OCI-LY3 (cell line): Measurements from ENCODE around the gene ECSCR.

Experiments
- H2AFZ ChIP-seq: fragments of 200-600, 300-600 bp; shearing (Covaris generic); 2 replicates; pipeline ENCODE4 v1.6.0; 2014; ENCODE audit warnings: antibody characterized with exemption, low read depth, low read length
- H3K27ac ChIP-seq: fragments of 200-600, 300-600 bp; sonication (generic); 2 replicates; pipeline ENCODE4 v1.5.1; 2014; ENCODE audit warnings: mild to moderate bottlenecking, low read length, moderate library complexity, mixed read lengths
- H3K27me3 ChIP-seq: fragments of 200-600, 300-600 bp; sonication (generic); 2 replicates; pipeline ENCODE4 v1.6.1; 2014; ENCODE audit warnings: low read depth, low read length, mixed read lengths
- H3K36me3 ChIP-seq: fragments of 200-600, 300-600 bp; sonication (generic); replicated peaks from 2 replicates; pipeline ENCODE3; 2014; ENCODE audit warnings: low read depth, low read length, mixed read lengths
- H3K4me1 ChIP-seq: fragments of 300-600, 200-600 bp; sonication (generic); 2 replicates; pipeline ENCODE4 v1.6.1; 2014; ENCODE audit warnings: low read length, mixed read lengths
- H3K4me2 ChIP-seq: fragments of 200-600, 300-600 bp; sonication (generic); 2 replicates; pipeline ENCODE4 v1.6.1; 2014; ENCODE audit warnings: low read length, mixed read lengths
- H3K4me3 ChIP-seq: fragments of 300-600, 200-600 bp; sonication (generic); 2 replicates; pipeline ENCODE4 v1.5.1; 2014; ENCODE audit warnings: antibody characterized with exemption, mild to moderate bottlenecking, low read length, moderate library complexity
- H3K79me2 ChIP-seq: fragments of 300-600, 200-600 bp; shearing (Covaris generic); 2 replicates; pipeline ENCODE4 v1.6.1; 2014; ENCODE audit warnings: mild to moderate bottlenecking, low read length, mixed read lengths
- H3K9ac ChIP-seq: fragments of 300-600, 200-600 bp; shearing (Covaris generic); 2 replicates; pipeline ENCODE4 v1.6.0; 2014; ENCODE audit warnings: mild to moderate bottlenecking, low read length, moderate library complexity
- H3K9me3 ChIP-seq: fragments of 200-600, 300-600 bp; shearing (Covaris generic); 2 replicates; pipeline ENCODE4 v1.6.1; 2014; ENCODE audit warnings: low read length, mixed read lengths; ENCODE audit not compliant: insufficient read depth
- H4K20me1 ChIP-seq: fragments of 200-600, 300-600 bp; sonication (generic); 2 replicates; pipeline ENCODE4 v1.6.1; 2016; ENCODE audit warnings: low read length, mixed read lengths; ENCODE audit not compliant: insufficient read depth
- EZH2phosphoT487 ChIP-seq: fragments of 200-600 bp; shearing (Covaris generic); IDR thresholded peaks from 2 replicates; pipeline ENCODE4 v1.6.1; 2018; ENCODE audit warnings: antibody characterized with exemption, mixed run types, low read depth
- TF ChIP-seq, protein P1 (sequence below): fragments of 200-600, 300-600 bp; sonication (generic); IDR thresholded peaks from 2 replicates; pipeline ENCODE4 v1.5.1; 2014; ENCODE audit warnings: antibody characterized with exemption, low read length, low read depth

Gene ECSCR

DNA sequence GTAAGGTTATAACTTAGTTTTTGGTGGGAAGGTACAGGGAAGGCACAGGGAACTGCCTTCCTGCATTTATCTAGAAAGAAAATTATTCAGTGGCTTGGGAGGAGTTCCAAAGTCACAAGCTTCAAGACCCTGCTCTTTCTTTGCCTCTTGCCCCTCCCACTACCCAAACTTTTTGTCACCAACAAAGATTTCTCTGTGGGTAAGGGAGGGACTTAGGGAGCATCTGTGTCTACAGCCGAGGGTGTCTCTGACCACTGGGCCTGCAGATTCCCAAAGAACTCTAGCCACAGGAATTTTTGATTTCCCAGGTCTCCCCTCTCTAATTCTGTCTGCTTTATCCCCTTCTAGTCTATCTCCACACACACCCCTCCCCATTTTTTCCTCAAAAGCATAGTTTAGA, 2.1 kb downstream of the ECSCR start:
- H3K4me2 ChIP-seq = peak overlapping the region; percentile 67

DNA sequence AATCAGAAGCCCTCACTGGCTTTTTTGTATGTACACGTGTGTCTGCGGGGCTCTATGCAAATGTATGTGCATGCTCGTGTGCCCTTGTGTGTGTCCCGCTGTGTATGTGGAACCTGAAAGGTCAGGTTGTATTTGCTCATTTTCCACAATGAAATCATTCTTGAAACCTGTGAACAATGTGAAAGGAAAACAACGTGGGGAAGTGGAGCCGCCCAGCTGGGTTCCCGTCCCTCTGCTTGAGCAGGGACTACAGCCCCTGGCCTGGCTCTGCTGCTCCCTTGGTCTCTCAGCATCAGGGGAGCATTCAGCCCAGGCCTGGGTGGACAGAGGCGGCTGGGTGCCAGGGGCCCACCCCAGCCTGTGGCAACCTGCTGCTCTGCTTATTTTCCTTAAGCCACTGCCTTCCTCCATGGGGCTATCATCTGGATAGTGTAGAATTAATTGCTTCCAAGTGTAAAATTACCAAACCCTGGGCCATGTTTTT, 3.0 kb downstream of the ECSCR start:
- peak overlapping the region; percentile 88 for H2AFZ ChIP-seq
- TF ChIP-seq, protein P1, sequence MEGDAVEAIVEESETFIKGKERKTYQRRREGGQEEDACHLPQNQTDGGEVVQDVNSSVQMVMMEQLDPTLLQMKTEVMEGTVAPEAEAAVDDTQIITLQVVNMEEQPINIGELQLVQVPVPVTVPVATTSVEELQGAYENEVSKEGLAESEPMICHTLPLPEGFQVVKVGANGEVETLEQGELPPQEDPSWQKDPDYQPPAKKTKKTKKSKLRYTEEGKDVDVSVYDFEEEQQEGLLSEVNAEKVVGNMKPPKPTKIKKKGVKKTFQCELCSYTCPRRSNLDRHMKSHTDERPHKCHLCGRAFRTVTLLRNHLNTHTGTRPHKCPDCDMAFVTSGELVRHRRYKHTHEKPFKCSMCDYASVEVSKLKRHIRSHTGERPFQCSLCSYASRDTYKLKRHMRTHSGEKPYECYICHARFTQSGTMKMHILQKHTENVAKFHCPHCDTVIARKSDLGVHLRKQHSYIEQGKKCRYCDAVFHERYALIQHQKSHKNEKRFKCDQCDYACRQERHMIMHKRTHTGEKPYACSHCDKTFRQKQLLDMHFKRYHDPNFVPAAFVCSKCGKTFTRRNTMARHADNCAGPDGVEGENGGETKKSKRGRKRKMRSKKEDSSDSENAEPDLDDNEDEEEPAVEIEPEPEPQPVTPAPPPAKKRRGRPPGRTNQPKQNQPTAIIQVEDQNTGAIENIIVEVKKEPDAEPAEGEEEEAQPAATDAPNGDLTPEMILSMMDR = no peak
- H3K27ac ChIP-seq = peak overlapping the region; percentile 78
- no peaks in the 10 kb centered on the region for H3K79me2 ChIP-seq
- H3K27me3 ChIP-seq = no peaks in the 10 kb centered on the region
- peaks cover 47% of the 10 kb centered on the region for H3K4me1 ChIP-seq
- no peaks in the 10 kb centered on the region for H3K36me3 ChIP-seq
- no peaks in the 10 kb centered on the region for H4K20me1 ChIP-seq
- H3K4me3 ChIP-seq = peak overlapping the region; percentile 56
- no peaks in the 10 kb centered on the region for H3K9me3 ChIP-seq
- H3K4me2 ChIP-seq = peak overlapping the region; percentile 67
- H3K9ac ChIP-seq = peak overlapping the region; percentile 62; the same call in 1 of the 2 replicates

More for the DNA sequence above, 2.1 kb downstream of the ECSCR start:
- H4K20me1 ChIP-seq = no peaks in the 10 kb centered on the region
- TF ChIP-seq EZH2phosphoT487 = no peak
- TF ChIP-seq, protein P1 = no peak
- H3K27me3 ChIP-seq = no peaks in the 10 kb centered on the region
- H3K27ac ChIP-seq = peak overlapping the region; percentile 9; the same call in 1 of the 2 replicates
- no peaks in the 10 kb centered on the region for H3K36me3 ChIP-seq
- peak overlapping the region; percentile 15; the same call in 1 of the 2 replicates for H3K9ac ChIP-seq
- H2AFZ ChIP-seq = no peak overlapping the region
- H3K4me3 ChIP-seq = no peak overlapping the region
- H3K4me1 ChIP-seq = peaks cover 47% of the 10 kb centered on the region
- no peaks in the 10 kb centered on the region for H3K79me2 ChIP-seq
- H3K9me3 ChIP-seq = no peaks in the 10 kb centered on the region

DNA sequence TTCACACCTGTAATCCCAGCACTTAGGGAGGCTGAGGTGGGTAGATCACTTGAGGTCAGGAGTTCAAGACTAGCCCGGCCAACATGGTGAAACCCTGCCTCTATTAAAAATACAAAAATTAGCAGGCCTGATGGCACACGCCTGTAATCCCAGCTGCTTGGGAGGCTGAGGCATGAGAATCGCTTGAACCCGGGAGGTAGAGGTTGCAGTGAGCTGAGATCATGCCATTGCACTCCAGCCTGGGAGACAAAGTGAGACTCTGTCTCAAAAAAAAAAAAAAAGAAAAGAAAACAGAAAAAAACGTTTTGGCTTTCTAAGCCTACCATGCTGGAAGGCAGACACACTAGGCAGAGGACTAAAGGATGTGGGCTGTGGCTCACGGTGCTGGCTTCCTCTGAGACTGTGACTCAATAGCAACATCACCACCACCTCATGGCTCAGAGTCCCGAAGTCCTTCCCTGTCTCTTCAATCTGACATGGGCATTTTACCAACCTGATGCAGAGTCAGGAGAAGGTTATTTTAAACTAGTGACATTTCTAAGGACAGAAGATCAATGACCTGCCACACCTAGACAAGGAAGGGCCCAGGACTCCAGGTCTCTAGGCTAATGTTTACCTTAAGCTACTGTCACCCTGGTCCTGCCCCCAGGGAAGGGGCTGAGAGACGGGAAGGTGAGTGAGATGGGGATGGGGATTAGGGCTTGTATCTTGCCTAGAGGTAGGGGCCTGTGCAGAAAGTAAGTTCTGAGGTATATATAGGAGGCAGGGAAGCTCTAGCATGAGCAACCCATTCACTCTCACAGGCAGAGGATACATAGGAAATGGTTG, 3.7 kb downstream of the ECSCR start:
- peak overlapping the region; percentile 78 for H3K27ac ChIP-seq
- H3K27me3 ChIP-seq = no peaks in the 10 kb centered on the region
- no peaks in the 10 kb centered on the region for H3K79me2 ChIP-seq
- H3K4me2 ChIP-seq = peak overlapping the region; percentile 67
- H2AFZ ChIP-seq = peak overlapping the region; percentile 88
- no peaks in the 10 kb centered on the region for H3K9me3 ChIP-seq
- TF ChIP-seq, protein P1 = no peak
- TF ChIP-seq EZH2phosphoT487 = no peak
- H3K9ac ChIP-seq = peak overlapping the region; percentile 62; the same call in 1 of the 2 replicates
- peaks cover 51% of the 10 kb centered on the region for H3K4me1 ChIP-seq
- H4K20me1 ChIP-seq = no peaks in the 10 kb centered on the region
- H3K36me3 ChIP-seq = no peaks in the 10 kb centered on the region
- H3K4me3 ChIP-seq = peak overlapping the region; percentile 56

DNA sequence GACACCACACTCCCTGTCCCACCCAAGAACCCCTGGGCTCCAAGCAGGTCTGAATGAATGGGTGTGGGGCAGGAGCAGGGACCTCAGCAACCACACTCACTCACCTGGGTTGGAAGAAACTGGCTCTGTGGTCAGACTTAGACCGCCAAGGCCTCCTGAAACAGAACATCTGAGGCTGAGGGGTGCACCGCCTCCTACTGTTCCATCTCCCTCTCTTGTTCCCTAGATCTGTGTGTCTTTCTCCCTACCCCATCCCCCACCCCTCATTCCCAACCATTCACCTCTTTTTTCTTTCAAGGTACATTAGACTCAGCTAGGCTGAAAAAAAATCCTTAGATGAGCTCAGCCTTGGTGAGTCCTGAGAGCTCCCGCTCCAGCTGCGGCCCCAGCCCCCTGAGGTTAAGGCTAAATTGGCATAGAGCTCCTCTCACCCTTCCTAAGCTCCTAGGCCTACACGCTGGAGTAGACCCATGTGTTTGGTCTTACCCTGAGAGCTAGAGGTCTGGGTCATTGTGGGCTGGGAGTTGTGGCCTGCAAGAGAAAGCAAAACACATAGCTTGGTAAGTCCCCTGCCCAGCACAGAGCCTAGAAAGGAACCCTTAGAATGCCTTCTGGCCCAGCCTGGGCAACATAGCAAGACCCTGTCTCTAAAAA, 4.8 kb downstream of the ECSCR start:
- TF ChIP-seq EZH2phosphoT487 = no peak
- TF ChIP-seq, protein P1 = no peak
- Histone ChIP-seq H3K4me1 (peaks cover 51% of the 10 kb centered on the region), H3K9ac (no peak overlapping the region), H3K79me2 (no peaks in the 10 kb centered on the region), H4K20me1 (no peaks in the 10 kb centered on the region), H3K4me3 (no peak overlapping the region), H3K4me2 (no peak overlapping the region), H3K27me3 (no peaks in the 10 kb centered on the region), H3K36me3 (no peaks in the 10 kb centered on the region), H3K9me3 (no peaks in the 10 kb centered on the region), H3K27ac (no peak overlapping the region), H2AFZ (no peak overlapping the region)
